ENCODE results near the gene MTREX.

GRCh38 chr5:55343107-55343506 is 35.3 kb downstream of the MTREX start:
- no peak for TF ChIP-seq CTCF (IDR thresholded peaks at IDR 0.05)
- TF ChIP-seq POLR2A (IDR thresholded peaks at IDR 0.05): no peak
